ENCODE data around the gene NECAP2. TPM values are rescaled to one million over a fixed set of nuclear protein-coding genes. Genes with fewer than 3 reads are reported as not detected.

Gene NECAP2
- total RNA-seq: 66.2 and 67.0 TPM in 2 replicates

GRCh38 chr1:16440470-16441281 lies at the start of gene NECAP2:
Gene NECAP2 (plus strand): TSS chr1:16440724. CDS start chr1:16440762, 38 bp downstream.

GRCh38 chr1:16436946-16437474 lies 3.5 kb upstream of the NECAP2 start, which contains the start of gene SPATA21:
Gene SPATA21 (minus strand): TSS chr1:16437424. CDS start chr1:16431371, 6,053 bp downstream.

Other genes starting within 250 kb of the NECAP2 start
- gene ARHGEF19, start 228.1 kb upstream of the NECAP2 start, total RNA-seq: 12.7 and 13.8 TPM in 2 replicates
- gene CPLANE2, start 203.5 kb upstream of the NECAP2 start, total RNA-seq: 7.8 and 8.2 TPM in 2 replicates
- gene FBXO42, start 88.2 kb upstream of the NECAP2 start, total RNA-seq: 20.6 and 22.5 TPM in 2 replicates
- 70.9 and 79.7 TPM in 2 replicates for gene SZRD1, start 73.5 kb upstream of the NECAP2 start, total RNA-seq
- not detected in 2 replicates for gene SPATA21, start 3.3 kb upstream of the NECAP2 start, total RNA-seq
- under 0.01 TPM in 2 replicates for gene RNU1-1, start 73.6 kb downstream of the NECAP2 start, total RNA-seq
- gene NBPF1, start 172.8 kb downstream of the NECAP2 start, total RNA-seq: 43.0 and 59.5 TPM in 2 replicates
- gene RNU1-3, start 226.2 kb downstream of the NECAP2 start, total RNA-seq: under 0.01 TPM in 2 replicates

Measured in articular chondrocyte of knee joint (primary cell).